Fibroblast of lung (primary cell): ENCODE measurements around the gene CUTA. TPM values are rescaled to one million over a fixed set of nuclear protein-coding genes. Genes with fewer than 3 reads are reported as not detected.
A peak's percentile ranks its signal among the peaks of the same experiment; 100 is the strongest.

ENCODE experiments used
- DNase-seq, 2 donors: peaks; one replicate each; pipeline versions ENCODE4 v3.0.0 to v3.0.0-alpha.2; 2010; ENCODE audit warnings: low read depth in 2 of 2
- H2AFZ ChIP-seq: 2 replicates; pipeline ENCODE4 v1.5.1; 2012; ENCODE audit warnings: low read length, control low read depth, inconsistent platforms
- H3K27ac ChIP-seq: 2 replicates; pipeline ENCODE4 v1.5.1; 2011; ENCODE audit warnings: low read length, control low read depth; ENCODE audit not compliant: insufficient read depth
- H3K27me3 ChIP-seq: 2 replicates; pipeline ENCODE4 v1.5.1; 2011; ENCODE audit warnings: mild to moderate bottlenecking, low read length; ENCODE audit not compliant: control insufficient read depth, insufficient read depth
- H3K36me3 ChIP-seq: 2 replicates; pipeline ENCODE4 v1.5.1; 2011; ENCODE audit warnings: low read length; ENCODE audit not compliant: control insufficient read depth, insufficient read depth
- H3K4me1 ChIP-seq: 2 replicates; pipeline ENCODE4 v1.5.1; 2011; ENCODE audit warnings: low read length; ENCODE audit not compliant: control insufficient read depth, insufficient read depth; ENCODE audit errors: extremely low read depth
- H3K4me2 ChIP-seq: 2 replicates; pipeline ENCODE4 v1.5.1; 2011; ENCODE audit warnings: low read length, control low read depth; ENCODE audit not compliant: insufficient read depth; ENCODE audit errors: extremely low read depth
- H3K4me3 ChIP-seq, 4 experiments: fragments of 200-600 bp in 1 of 4; sonication (generic) in 1 of 4; replicated peaks in 1 of 4; 2 replicates each; pipeline ENCODE4 v1.5.1; 2011 to 2016; ENCODE audit warnings: low read length in 4 of 4, low read depth in 3 of 4, mild to moderate bottlenecking in 3 of 4, control low read depth in 2 of 4, inconsistent platforms in 1 of 4, mixed read lengths in 1 of 4; ENCODE audit not compliant: insufficient read depth in 1 of 4; ENCODE audit errors: control extremely low read depth in 1 of 4
- H3K79me2 ChIP-seq: 2 replicates; pipeline ENCODE4 v1.5.1; 2012; ENCODE audit warnings: mild to moderate bottlenecking, low read length, inconsistent platforms; ENCODE audit not compliant: control insufficient read depth, insufficient read depth
- H3K9ac ChIP-seq: 2 replicates; pipeline ENCODE4 v1.5.1; 2011; ENCODE audit warnings: mild to moderate bottlenecking, low read length, control low read depth; ENCODE audit not compliant: insufficient read depth
- H3K9me3 ChIP-seq: 2 replicates; pipeline ENCODE4 v1.5.1; 2012; ENCODE audit warnings: low read depth, low read length; ENCODE audit not compliant: control insufficient read depth, insufficient read depth
- H4K20me1 ChIP-seq: 2 replicates; pipeline ENCODE4 v1.5.1; 2011; ENCODE audit warnings: low read length; ENCODE audit not compliant: control insufficient read depth, insufficient read depth; ENCODE audit errors: extremely low read depth
- EZH2 ChIP-seq: IDR thresholded peaks from 2 replicates; pipeline ENCODE4 v1.5.1; 2012; ENCODE audit warnings: low read length, control low read depth, mild to moderate bottlenecking; ENCODE audit errors: missing control alignments
- polyA plus RNA-seq, 2 donors: library from polyadenylated mRNA; depleted of rRNA in 1 of 2; stranded (reverse) in 1 of 2; unstranded in 1 of 2; fragments of >200 nt; gene quantifications; 2 replicates each; pipeline ENCODE4 v1.2.1, GENCODE V29; 2011 to 2012; ENCODE audit warnings: missing spikeins in 1 of 2
- total RNA-seq: library from RNA; depleted of rRNA; stranded (reverse); fragments of >200 nt; gene quantifications from 2 replicates; pipeline ENCODE4 v1.2.1, GENCODE V29; 2014
- TF ChIP-seq, protein P1 (sequence below), 2 donors: IDR thresholded peaks in 1 of 2; conservative IDR thresholded peaks in 1 of 2; 1 replicate in 1 of 2; 2 replicates in 1 of 2; pipeline ENCODE4 v1.5.1; 2011 to 2012; ENCODE audit warnings: low read length in 2 of 2, control low read depth in 1 of 2, inconsistent platforms in 1 of 2, low read depth in 1 of 2, mild to moderate bottlenecking in 1 of 2

Gene CUTA
- total and polyA plus RNA-seq, 2 donors (not counting 1 experiment from before 2014, with no cell fraction given), result 127 to 264 TPM

DNA sequence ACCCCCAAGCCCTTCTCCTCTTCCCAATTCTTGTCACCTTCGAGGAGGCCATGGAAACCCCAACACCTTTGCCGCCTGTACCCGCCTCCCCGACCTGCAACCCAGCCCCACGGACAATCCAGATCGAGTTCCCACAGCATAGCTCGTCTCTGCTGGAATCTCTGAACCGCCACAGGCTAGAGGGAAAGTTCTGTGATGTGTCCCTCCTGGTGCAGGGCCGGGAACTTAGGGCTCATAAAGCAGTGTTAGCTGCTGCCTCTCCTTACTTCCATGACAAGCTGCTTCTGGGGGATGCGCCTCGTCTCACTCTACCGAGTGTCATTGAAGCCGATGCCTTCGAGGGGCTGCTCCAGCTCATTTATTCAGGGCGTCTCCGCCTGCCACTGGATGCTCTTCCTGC is 37.1 kb upstream of the CUTA start:
- H3K4me2 ChIP-seq, result peak overlapping the region; percentile 98
- peak overlapping the region; percentile 86 for H2AFZ ChIP-seq
- H3K27me3 ChIP-seq, result no peaks in the 10 kb centered on the region
- H3K9me3 ChIP-seq, result no peaks in the 10 kb centered on the region
- H3K4me3 ChIP-seq, result peak overlapping the region; percentile 72 to 97 (median 90)
- peak overlapping the region; percentile 71 for H3K9ac ChIP-seq
- TF ChIP-seq, protein P1, sequence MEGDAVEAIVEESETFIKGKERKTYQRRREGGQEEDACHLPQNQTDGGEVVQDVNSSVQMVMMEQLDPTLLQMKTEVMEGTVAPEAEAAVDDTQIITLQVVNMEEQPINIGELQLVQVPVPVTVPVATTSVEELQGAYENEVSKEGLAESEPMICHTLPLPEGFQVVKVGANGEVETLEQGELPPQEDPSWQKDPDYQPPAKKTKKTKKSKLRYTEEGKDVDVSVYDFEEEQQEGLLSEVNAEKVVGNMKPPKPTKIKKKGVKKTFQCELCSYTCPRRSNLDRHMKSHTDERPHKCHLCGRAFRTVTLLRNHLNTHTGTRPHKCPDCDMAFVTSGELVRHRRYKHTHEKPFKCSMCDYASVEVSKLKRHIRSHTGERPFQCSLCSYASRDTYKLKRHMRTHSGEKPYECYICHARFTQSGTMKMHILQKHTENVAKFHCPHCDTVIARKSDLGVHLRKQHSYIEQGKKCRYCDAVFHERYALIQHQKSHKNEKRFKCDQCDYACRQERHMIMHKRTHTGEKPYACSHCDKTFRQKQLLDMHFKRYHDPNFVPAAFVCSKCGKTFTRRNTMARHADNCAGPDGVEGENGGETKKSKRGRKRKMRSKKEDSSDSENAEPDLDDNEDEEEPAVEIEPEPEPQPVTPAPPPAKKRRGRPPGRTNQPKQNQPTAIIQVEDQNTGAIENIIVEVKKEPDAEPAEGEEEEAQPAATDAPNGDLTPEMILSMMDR (conservative IDR thresholded peaks at IDR 0.05 in 1 of 2, IDR thresholded peaks at IDR 0.05 in 1 of 2; ENCODE audit: low read depth in 1 of 2, low read length in 2 of 2), result no peak
- no peak for TF ChIP-seq EZH2
- H4K20me1 ChIP-seq, result no peaks in the 10 kb centered on the region
- peaks cover 2% of the 10 kb centered on the region for H3K4me1 ChIP-seq
- DNase-seq, result no peak
- H3K79me2 ChIP-seq, result peaks cover 9% of the 10 kb centered on the region
- peak overlapping the region; percentile 32 for H3K27ac ChIP-seq
- H3K36me3 ChIP-seq, result peaks cover 7% of the 10 kb centered on the region

DNA sequence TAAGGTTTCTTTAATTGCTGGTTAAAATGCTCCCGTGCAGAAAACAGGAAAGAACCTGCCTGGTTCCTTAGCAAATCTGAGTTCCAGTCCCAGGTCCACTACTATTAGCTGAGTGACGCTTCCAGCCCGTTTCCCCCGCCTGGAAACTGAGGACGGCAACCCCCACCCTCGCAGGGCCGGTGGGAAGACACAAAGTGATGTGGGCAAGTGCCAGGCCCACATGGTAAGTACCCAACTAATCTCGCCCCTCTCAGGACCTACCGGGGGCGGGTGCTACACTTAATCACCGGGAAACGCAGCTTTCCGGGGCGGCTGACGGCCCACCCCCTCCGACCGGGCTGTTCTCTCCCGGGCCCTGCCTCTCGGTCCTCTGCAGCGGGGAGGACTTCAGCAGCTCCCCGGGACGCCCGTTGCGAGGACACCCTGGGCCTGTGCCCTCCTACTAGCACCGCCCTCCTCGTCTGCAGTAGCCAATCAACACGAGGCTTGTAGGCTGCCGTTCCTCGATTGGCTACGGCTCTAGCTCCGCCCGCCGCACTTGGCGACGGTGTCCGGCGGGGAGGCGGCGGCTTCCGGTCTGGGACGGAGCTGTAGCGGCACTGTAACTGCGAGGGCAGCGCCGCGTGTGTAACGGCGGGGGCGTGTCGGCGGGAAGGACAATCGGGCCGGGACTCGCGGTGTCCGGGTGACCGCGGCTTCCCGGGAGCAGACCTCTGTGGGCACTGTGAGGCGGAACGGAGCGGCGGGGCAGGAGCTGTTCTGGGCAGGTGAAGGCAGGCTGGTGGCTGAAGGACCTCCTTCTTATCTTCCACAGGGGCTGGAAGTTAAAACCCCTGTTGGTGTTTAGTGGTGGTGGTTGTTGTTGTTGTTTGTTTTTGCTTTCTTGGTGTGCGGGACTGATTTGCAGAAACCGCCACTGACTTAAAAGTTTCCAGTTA is 36.4 kb upstream of the CUTA start, which contains the start of gene ZBTB9:
TSS of gene ZBTB9 (plus strand) at position 568 of the 938 bp plus-strand sequence. CDS start 525 bp downstream, outside the sequence.
- Histone ChIP-seq H3K36me3 (peaks cover 9% of the 10 kb centered on the region), H3K27me3 (no peaks in the 10 kb centered on the region), H3K4me1 (peaks cover 2% of the 10 kb centered on the region), H3K4me3 (peak within 1 kb of the TSS; percentile 72 to 97 (median 90)), H3K9me3 (no peaks in the 10 kb centered on the region), H3K9ac (peak within 1 kb of the TSS; percentile 71), H3K27ac (peak within 1 kb of the TSS; percentile 62), H2AFZ (peak within 1 kb of the TSS; percentile 86), H4K20me1 (no peaks in the 10 kb centered on the region), H3K79me2 (peaks cover 9% of the 10 kb centered on the region), H3K4me2 (peak within 1 kb of the TSS; percentile 98)
- DNase-seq, result peak; percentile 95
- TF ChIP-seq, protein P1 (conservative IDR thresholded peaks at IDR 0.05 in 1 of 2, IDR thresholded peaks at IDR 0.05 in 1 of 2; ENCODE audit: low read depth in 1 of 2, low read length in 2 of 2), result no peak
- TF ChIP-seq EZH2, result no peak

DNA sequence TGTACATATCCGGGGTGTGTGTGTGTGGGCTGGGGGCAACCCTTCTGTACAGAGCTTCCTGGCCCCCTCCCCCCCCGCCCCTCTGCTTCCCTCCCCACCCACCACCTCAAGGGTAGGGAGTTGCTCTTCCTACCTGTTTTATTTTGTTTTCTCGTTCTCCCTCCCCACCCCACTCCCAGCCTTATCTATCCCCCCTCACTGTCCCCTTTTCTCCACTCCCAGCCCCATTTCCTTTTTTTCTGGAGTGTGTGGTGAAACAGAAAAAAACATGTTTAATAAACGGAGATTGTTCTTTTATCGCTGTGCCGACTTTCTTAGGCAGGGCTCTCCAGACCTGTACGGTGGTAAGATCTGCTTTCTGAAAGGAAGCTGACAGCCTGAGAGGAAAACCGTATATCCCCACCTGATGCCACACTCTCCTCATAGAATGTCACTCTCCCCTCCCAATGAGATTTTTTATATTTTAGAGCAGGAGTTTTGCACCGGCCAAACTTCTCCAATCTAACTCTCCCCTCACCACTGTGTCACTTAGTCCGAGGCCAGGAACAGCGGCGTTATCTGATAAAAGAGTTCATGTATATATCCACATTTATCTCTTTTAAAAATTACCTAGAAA is 35.6 kb upstream of the CUTA start:
- peaks cover 13% of the 10 kb centered on the region for H3K36me3 ChIP-seq
- H3K9ac ChIP-seq, result peak overlapping the region; percentile 71
- H3K4me2 ChIP-seq, result peak overlapping the region; percentile 88
- H2AFZ ChIP-seq, result no peak overlapping the region
- H3K27ac ChIP-seq, result peak overlapping the region; percentile 62
- H3K27me3 ChIP-seq, result no peaks in the 10 kb centered on the region
- H3K79me2 ChIP-seq, result peaks cover 9% of the 10 kb centered on the region
- H4K20me1 ChIP-seq, result no peaks in the 10 kb centered on the region
- peaks cover 2% of the 10 kb centered on the region for H3K4me1 ChIP-seq
- DNase-seq, result peak in 1 of 2 donors; percentile 12
- H3K4me3 ChIP-seq, result peak overlapping the region; percentile 72 to 97 (median 90)
- no peaks in the 10 kb centered on the region for H3K9me3 ChIP-seq
- TF ChIP-seq, protein P1 (conservative IDR thresholded peaks at IDR 0.05 in 1 of 2, IDR thresholded peaks at IDR 0.05 in 1 of 2; ENCODE audit: low read depth in 1 of 2, low read length in 2 of 2), result no peak
- no peak for TF ChIP-seq EZH2
